Measurements from ENCODE around the gene LTK.

- TF ChIP-seq POLR2AphosphoS5 (IDR thresholded peaks at IDR 0.05; ENCODE audit: low read depth, low read length) (no peak), POLR2A (IDR thresholded peaks at IDR 0.05; ENCODE audit: low read depth, low read length) (no peak)
These were observed 38.7 kb downstream of the LTK start for GRCh38 chr15:41474941-41475340.

All from GM12891 (cell line).